H1 (cell line): ENCODE results near the gene SYNGR3. TPM values are rescaled to one million over a fixed set of nuclear protein-coding genes. Genes with fewer than 3 reads are reported as not detected.
A peak's percentile ranks its signal among the peaks of the same experiment; 100 is the strongest.

Experiments used
- BACH1 ChIP-seq: IDR thresholded peaks from 2 replicates; pipeline ENCODE4 v1.6.1; 2012; ENCODE audit warnings: low read length, improper control_type of control experiment
- BCL11A ChIP-seq, 2 experiments: IDR thresholded peaks; one replicate each; pipeline ENCODE4 v1.6.1; 2011; ENCODE audit warnings: low read depth in 2 of 2, low read length in 2 of 2, mild to moderate bottlenecking in 2 of 2
- CEBPB ChIP-seq: IDR thresholded peaks from 2 replicates; pipeline ENCODE4 v1.6.1; 2012; ENCODE audit warnings: low read depth, low read length
- CHD1 ChIP-seq: IDR thresholded peaks from 2 replicates; pipeline ENCODE4 v1.6.1; 2012; ENCODE audit warnings: low read depth, low read length, improper control_type of control experiment
- FOSL1 ChIP-seq: IDR thresholded peaks from 2 replicates; pipeline ENCODE4 v1.6.1; 2011; ENCODE audit warnings: mild to moderate bottlenecking, low read depth, low read length, moderate library complexity; ENCODE audit not compliant: insufficient read depth
- HDAC2 ChIP-seq, 2 experiments: fragments of 300-600 bp in 1 of 2; sonication (generic) in 1 of 2; IDR thresholded peaks; 2 replicates each; pipeline ENCODE4 v1.6.1; 2011 to 2012; ENCODE audit warnings: low read depth in 2 of 2, low read length in 2 of 2, mild to moderate bottlenecking in 2 of 2, moderate library complexity in 2 of 2, borderline replicate concordance in 1 of 2, inconsistent platforms in 1 of 2
- JUND ChIP-seq: IDR thresholded peaks from 2 replicates; pipeline ENCODE4 v1.6.1; 2011; ENCODE audit warnings: mild to moderate bottlenecking, improper control_type of control experiment, low read length
- KDM4A ChIP-seq: IDR thresholded peaks from one replicate; pipeline ENCODE4 v1.7.1; 2012; ENCODE audit warnings: low read depth, mild to moderate bottlenecking, moderate library complexity, low read length, inconsistent platforms; ENCODE audit not compliant: severe bottlenecking
- RBBP5 ChIP-seq: IDR thresholded peaks from 2 replicates; pipeline ENCODE4 v1.7.1; 2012; ENCODE audit warnings: low read depth, mild to moderate bottlenecking, inconsistent platforms, low read length, moderate library complexity, borderline replicate concordance
- SIN3A ChIP-seq, 2 experiments: IDR thresholded peaks in 1 of 2; conservative IDR thresholded peaks in 1 of 2; 2 replicates each; pipeline ENCODE4 v1.6.1; 2011 to 2012; ENCODE audit warnings: low read length in 2 of 2, improper control_type of control experiment in 1 of 2, low read depth in 1 of 2, mild to moderate bottlenecking in 1 of 2
- SP2 ChIP-seq: IDR thresholded peaks from 2 replicates; pipeline ENCODE4 v1.6.1; 2012; ENCODE audit warnings: mild to moderate bottlenecking, low read length, inconsistent platforms
- SP4 ChIP-seq: IDR thresholded peaks from 2 replicates; pipeline ENCODE4 v1.6.1; 2012; ENCODE audit warnings: low read length, inconsistent platforms
- polyA plus RNA-seq, 7 experiments: library from polyadenylated mRNA; depleted of rRNA in 3 of 7; stranded (reverse) in 5 of 7; unstranded in 2 of 7; fragments of >200 nt in 5 of 7; fragments of 200-250 nt in 2 of 7; gene quantifications; 1 replicate in 5 of 7; 2 replicates in 1 of 7; 4 replicates in 1 of 7; pipeline versions ENCODE4 v1.2.1 to v1.2.3, GENCODE V29; 2011 to 2013; ENCODE audit warnings: missing spikeins in 2 of 7, mixed read lengths in 2 of 7
- total RNA-seq: library from RNA; stranded (reverse); fragmentation: NEBNext Ultra II Directional; extraction: Animal tissue kit (Norgen Biotek cat#: 25700); gene quantifications from 2 replicates; pipeline ENCODE4 v1.2.1, GENCODE V29; 2021
- TF ChIP-seq, protein P1 (sequence below): IDR thresholded peaks from 2 replicates; pipeline ENCODE4 v1.6.1; 2012; ENCODE audit warnings: inconsistent platforms

Gene SYNGR3
- total and polyA plus RNA-seq, 2 of the 8 experiments (the other 6 are each of a cell fraction or from before 2014, with no cell fraction given): 36.2 to 49.9 TPM

- TF ChIP-seq, protein P1, sequence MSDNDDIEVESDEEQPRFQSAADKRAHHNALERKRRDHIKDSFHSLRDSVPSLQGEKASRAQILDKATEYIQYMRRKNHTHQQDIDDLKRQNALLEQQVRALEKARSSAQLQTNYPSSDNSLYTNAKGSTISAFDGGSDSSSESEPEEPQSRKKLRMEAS: peak; percentile 95
- TF ChIP-seq BACH1 (no peak), SP4 (peak; percentile 73; the same call in 1 of the 2 replicates), SIN3A (conservative IDR thresholded peaks at IDR 0.05 in 1 of 2, IDR thresholded peaks at IDR 0.05 in 1 of 2; ENCODE audit: low read depth in 1 of 2, low read length in 2 of 2) (peak in 1 of 2 experiments; percentile 43; a peak in 1 of 4 replicates), SP2 (no peak), CHD1 (no peak), HDAC2 (IDR thresholded peaks at IDR 0.05; ENCODE audit: borderline replicate concordance in 1 of 2, low read depth in 2 of 2, low read length in 2 of 2) (peak in 1 of 2 experiments; percentile 57; a peak in 1 of 4 replicates), FOSL1 (no peak), RBBP5 (no peak), JUND (no peak), CEBPB (no peak), BCL11A (IDR thresholded peaks at IDR 0.05; ENCODE audit: low read depth in 2 of 2, low read length in 2 of 2) (no peak), KDM4A (peak; percentile 57)
Measured at GRCh38 chr16:1942810-1943726, 46.7 kb upstream of the SYNGR3 start, which contains the start of gene MSRB1 (continued).
